Suppressor macrophage treated with lipopolysaccharide for 1 hour (primary cell): ENCODE results near the gene HCN3.

Source experiments
- DNase-seq, 3 donors: peaks; one replicate each; pipeline ENCODE4 v3.0.0-alpha.2; 2020 to 2022

Gene HCN3

DNA sequence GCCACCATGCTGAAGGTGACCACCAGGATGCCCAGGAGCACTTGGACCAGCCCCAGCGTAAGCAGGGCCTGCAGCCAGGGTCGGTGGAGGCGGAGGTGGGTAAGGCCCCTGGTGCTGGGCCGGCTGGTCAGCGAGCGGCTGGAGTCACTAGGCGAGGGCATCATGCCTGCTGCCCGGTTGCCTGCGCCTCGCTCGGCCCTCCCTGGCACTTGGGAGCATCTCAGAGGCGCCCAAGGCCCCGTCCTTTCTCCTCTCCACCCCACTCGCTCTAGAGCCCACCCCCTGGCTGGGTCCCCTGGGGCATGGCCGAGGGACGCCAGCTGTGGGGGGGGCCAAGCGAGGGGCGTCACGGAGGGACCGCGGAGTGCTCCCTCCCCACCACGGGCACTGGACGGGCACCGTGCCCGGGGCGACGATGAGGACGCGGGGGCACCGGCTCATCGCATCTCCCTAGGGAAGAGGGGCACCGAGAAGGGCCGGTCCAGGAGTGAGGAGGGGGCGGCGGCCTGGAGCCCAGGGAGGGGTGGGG is 22.5 kb upstream of the HCN3 start:
- no peak for DNase-seq

DNA sequence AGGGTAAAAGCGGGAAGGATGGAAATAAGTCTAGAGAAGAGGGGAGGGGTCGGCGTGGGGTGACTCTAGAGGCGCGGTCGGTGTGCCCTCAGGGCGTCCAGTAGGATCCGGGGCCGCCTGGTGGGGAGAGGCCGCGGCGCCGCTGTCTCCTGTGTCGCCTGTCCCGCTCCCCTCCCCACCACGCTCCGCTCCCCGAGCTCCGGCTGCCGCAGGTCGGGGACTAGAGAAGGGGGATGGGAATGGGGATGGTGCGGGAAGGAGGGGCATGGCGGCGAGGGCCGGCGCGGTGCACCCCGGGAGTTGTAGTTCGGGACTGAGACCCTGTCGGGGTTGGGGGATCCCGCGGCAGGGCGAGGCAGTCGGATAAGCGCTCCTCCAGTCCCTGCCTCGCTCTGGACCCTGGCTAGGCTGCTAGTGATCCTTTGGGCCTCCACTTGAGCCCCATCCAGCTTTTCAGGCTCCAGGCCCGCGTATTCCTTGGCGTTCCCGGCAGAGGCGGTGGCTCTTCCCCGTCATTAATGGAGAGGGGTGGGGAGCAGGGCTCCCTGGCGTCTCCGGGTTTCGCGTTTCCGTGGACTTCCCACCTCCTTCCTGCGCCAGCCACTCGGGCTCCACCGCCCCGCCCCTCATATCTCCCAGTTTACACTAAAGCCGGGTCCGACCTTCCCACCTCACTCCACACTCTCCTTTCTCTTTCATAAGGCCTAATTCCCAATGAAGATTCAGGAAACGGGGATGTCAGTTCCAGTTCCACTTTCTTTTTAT is 21.8 kb upstream of the HCN3 start, which contains the start of gene ENTREP3:
Gene ENTREP3, minus strand, starts transcription at position 241 of the 765 bp plus-strand sequence. CDS start 606 bp downstream, outside the sequence.
- DNase-seq = peak; percentile 79 to 91 (median 81)

DNA sequence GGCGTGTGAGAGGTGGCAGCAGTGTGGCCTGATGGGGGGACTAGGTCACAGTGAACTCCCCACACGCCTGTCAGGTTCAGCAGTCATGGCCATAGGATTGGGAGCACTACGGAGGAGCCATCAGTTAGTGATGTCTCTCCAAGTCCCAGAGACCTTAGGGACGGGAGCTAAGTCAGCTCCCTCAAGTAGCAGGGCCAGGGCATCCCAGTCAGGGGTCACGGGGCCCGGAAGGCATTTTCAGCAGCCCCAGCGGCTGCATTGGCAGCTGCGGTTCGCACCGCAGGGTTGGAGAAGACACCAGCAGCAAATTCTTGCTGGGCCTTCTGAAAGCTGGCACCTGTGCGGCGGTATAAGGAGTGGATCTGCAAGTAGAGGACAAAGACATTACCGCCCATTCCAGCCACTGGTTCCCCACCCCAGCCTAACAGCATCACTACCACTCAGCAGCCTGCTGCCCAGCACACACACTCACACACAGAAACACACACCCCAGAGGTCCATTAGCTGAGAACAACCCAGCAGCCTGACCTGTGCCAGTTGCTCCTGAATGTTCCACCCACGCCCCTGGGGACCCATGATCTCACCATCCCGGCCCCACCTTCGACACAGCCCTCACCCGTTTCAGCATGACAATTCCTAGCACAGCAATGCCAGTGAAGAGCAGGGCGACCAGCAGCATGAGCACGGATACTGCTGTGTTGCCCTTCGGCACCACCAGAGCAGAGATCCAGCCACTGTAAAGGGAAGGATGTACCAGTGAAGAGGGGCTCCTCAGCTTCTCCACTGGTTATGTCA is 21.0 kb upstream of the HCN3 start:
- no peak for DNase-seq

DNA sequence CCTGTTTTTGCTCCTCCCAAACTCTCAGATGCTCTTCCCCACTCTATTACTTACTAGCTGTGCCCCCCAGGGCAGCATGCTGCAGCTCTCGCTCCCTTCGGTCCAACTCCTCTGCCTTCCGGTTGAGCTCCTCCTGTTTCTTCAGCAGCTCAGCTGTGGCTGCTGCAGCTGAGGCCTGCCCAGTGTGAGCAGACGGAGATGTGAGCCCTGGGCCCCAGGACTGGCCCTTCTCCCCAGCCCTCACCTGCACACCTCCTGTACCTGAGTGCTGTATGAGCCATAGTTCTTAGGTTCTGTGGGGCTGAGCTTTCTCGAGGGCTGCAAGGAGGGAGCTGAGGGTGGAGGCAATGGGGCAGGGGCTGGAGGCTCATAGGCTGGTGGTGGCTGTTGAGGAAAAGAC is 17.0 kb upstream of the HCN3 start:
- no peak for DNase-seq

DNA sequence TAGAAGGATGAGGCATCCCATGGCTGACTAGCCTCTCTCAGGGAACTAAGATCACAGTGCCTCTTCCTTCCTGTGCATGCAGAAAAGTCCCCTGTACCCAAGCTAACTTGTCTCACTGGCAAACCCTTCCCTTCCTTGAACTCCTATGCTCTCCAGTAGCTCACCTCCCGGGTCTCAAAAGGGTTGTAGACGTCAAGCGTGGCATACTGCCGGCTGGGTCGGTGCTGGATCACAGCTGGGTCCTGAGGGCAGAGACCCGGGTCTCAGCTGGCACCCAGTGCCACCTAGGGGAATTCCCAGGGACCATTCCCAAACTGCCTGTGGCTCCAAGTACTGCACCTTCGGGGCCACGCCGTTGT is 15.8 kb upstream of the HCN3 start:
- peak; percentile 42 to 56 (median 46) for DNase-seq

DNA sequence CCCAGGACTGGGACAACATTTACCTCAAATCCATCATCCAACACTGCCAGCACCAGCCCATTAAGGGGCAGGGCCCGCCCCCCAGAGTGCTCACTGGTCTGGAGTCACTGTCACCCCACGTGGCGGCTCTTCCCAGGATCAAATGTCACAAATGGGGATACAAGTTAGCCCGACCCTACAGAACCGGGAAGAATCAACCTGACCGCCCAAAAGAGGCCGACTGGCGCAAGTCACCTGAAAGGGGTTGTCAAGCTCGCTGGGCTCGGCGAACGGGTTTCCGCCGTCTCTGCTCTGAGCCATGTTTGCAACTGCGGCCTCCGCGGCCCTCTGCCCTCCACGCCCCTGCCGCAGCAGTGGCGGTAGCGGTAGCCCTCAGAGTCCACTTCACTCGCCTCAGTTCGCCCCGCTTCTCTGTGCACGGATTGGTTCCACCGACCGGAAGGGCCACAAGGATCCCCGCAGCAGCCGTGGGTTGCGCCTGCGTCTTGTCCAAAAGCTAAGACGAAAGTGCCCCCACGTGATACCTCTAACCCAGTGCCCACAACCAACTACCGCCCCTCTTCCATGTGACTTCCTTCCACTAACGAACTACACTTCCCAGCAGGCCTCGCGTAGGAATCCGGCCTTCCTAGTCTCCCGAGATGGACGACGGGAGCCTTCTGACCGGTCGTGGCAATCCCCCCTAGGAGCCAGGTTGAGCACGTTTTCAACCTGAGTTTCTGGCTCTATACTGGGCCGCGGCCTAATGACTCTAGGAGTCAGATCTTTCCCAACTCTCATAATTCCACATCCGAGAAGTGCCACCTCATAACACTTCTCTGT is 15.2 kb upstream of the HCN3 start, which contains the start of gene SCAMP3:
Gene SCAMP3, minus strand, starts transcription at position 509 of the 822 bp plus-strand sequence. Its CDS starts 209 bp downstream, at position 300.
- peak; percentile 98 to 99 (median 99) for DNase-seq

DNA sequence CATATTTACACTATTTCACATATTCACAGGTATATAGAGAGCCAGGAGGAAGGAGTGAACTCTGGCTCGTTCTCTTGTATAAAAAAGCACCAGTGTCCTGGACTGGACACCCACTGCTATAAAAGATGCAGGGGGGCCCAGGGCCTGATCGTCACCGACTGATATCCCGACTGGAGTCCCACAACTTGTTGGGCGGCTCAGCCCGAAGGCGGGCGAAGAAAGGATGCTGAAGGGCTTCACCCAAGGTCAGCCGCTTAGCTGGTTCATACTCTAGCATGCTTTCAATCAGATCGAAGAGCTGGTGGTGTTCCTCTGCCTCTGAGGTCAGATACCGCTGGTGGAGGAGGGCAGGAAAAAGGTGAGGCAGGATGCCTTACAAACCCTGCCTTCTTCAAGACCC is 14.2 kb upstream of the HCN3 start:
- no peak for DNase-seq

DNA sequence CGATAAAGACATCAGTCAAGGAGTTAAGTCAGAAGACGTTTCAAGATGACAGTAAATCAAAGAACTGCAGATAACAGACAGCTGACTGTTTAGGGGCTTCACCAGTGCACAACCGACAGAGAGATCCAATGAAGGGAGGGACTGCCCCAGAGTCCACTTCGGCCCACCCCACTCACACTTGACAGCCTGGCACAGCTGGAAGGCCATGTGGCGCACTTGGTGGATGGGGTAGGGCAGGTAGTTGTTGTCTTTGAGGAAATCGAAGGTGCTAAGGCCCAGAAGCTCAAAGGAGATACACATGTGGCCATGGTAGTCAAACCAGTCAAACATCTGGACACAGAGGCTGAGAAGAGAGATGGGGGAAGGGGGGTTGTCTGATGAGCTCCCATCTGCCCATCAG is 10.7 kb upstream of the HCN3 start:
- no peak for DNase-seq

DNA sequence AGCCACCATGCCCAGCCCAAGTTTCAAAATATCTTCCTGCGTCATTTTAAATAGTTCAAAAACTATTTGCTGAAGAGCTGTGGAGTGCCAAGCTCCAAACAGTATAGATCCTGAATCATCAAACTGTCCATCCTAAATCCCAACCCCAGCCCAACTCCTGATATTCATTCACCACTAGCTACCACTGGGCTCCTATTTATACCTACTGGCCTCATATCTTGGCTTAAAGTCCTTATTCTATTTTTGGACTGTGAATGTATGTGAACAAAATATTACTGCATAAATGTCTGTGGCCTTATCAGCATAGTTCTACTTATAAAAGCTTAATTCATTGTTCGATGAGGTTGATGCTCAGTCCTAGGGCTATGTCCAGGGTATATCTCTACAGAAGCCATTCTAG is 9.9 kb upstream of the HCN3 start:
- no peak for DNase-seq

DNA sequence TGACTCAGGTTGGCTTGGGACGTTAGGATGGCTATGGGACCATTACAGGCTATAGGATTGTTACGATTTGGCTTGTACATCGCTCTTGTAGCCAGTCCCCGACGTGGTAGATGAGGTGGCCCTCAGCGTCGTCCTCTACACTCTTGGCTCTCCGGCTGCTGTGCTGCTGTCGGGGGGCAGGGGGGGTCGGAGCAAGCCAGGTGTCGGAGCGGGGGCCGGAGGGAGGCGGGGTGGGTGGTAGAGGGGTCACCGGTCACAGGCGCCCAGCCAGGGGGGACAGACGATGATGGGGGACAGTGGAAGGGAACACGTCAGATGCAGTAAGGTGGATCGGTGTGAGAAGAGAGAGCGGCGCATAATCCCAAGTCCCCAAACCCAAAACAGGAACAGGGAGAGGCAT is 8.6 kb upstream of the HCN3 start:
- DNase-seq = no peak

DNA sequence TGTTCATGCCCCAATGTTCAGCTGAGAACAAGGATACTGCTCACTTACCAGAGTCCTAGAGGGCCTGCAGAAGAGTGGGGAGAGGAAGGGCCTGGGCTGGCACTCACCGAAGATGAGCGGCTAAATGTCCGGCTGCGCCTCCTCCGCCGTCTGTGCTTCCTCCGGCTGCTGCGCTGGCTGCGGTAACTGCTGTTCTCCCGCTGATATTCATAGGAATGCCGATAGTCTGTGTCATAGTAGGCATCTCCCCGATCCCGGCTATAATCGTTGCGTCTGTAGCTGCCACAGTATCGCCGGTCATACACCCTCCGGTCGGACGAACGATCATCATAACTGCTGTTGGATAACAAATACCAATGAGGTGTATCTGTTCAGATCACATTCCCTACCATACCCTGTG is 7.9 kb upstream of the HCN3 start:
- DNase-seq = no peak

DNA sequence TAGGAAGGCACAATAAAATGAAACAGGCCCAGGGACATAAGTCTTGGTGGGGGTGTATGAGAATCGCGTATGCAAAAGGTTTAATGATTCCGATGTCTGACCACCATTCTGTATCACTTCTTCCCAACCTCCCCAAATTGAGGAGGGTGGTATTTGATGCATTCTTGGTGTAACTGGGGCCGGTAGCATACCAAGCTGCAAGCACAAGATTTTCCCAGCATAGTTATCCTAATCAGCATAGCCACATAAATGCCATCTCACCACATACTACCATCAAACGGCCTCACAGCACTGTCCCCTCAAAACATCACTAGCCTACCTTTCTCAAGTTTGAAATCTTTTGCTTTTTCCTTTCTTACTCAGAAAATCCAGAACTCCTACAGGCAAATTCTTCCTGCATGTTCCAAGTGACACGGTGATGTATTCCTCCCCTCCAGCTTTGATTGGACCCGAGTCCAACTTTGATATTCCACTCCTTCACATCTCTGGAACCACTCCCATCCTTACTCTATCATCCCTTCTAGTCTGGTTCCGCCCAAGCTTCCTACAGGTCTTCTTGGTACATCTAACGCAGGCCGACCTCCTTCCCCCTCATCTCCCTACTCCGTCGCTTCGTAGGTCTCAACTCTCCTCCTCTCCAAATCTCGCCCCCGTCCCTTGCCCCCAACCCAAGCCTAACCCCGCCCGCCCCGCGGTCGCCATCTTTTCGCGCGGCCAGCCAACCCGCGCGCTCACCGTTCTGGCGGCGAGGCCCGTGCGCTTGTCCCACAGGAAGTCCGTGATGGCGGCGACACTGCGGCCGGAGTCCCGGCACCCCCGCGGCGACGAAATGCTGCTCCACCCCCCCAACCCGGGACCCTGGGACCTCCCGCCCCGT is 4.6 kb upstream of the HCN3 start:
- DNase-seq = peak in 1 of 3 donors; percentile 30

DNA sequence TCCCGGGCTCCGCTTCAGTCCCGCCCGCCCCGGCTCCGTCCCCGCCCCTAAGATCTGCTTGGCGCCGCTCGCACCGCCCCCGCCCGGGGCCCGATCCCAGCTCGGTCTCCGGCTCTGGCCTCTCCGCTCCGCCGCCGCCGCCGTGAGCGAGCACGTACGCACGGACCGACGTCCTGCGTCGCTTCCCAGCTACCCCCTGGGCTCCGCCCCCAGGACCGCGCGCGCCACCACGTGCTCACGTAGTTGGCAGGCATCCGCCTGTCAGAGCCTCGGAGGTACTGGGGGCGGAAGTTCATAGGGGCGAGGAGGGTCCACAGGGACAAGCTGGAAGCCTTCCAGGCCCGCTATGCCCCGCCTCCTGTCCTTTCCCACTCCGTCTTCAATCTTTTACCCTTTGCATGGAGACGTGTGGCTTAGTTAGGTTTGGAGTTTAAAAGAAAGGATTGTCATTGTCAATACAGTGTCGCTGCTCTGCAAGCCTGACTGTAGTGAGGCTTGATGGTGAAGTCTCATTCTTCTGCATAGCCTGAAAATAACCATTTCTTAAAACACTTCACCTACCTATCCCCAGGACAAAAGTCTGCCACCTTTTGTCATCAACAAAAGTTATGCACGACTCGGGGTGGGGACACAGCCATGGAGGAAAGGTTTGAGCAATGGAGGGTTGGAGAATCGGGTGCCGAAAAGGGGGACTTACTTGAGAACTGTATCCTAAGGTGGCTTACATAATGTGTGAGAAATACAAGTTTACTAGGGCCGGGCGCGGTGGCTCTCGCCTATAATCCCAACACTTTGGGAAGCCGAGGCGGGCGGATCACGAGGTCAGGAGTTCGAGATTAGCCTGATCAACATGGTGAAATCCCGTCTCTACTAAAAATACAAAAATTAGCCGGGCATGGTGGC is 3.7 kb upstream of the HCN3 start, which contains the start of gene CLK2:
Gene CLK2, minus strand, starts transcription at position 162 of the 903 bp plus-strand sequence. CDS start 2,527 bp downstream, outside the sequence.
- peak; percentile 95 to 98 (median 96) for DNase-seq

DNA sequence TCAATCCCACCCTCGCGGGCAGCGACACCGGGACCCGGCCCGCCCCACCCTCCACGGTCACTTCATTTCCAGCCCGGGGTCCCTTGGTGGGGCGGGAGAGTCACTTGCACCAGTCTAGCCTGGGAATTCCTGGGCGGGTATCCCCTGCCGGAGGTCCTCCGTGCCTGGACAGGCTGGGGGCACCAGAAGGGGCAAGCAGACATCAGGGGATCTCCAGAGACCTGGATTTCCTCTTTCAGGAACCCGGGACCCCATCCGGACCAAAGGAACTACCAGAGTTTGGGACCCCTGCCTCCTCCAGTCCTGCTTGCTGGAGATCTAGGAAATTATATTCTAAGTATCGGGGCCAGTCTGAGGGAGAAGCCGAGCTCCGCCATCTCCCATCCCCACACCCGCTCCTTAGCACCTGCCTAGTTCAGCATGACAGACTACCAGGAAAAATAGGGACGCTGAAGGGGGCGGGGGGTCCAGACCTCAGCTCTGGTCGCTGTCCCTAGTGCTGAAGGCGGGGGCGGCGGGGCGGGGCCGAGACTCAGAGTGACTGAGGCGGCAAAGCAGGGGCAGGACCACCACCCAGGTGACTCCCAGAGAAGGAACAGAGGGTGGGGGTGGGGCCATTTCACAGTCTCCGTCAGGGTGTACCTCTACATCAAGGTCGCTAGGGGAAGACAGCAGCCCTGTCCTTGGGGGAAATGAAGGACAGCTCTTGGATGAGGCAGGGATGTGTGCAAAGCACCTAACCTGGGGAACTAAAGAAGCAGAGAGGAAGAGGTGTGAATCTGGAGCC is 832 bp downstream of the HCN3 start:
- peak; percentile 26 to 70 (median 44) for DNase-seq

DNA sequence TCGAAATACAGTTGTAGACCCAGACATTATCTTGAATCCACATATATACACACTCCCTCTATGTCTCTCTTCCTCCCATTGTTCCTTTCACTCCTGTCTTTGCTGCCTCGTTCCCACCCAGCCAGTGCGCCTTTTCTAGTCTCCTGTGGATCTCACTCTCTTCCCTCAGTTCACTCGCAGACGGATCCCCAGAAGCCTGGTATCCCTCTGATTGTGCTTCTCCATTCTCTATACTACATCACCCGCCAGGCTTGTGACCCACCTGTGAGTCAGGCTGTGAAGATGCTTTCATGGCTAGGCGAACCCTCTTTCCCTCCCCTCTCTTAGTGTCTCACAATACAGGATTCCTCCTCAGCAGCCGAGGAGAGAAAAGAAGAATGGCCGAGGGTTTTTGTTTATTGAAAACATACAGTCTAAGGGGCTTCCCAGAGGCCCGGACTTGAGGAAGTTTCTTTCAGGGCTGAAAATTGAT is 1.5 kb downstream of the HCN3 start:
- no peak for DNase-seq

DNA sequence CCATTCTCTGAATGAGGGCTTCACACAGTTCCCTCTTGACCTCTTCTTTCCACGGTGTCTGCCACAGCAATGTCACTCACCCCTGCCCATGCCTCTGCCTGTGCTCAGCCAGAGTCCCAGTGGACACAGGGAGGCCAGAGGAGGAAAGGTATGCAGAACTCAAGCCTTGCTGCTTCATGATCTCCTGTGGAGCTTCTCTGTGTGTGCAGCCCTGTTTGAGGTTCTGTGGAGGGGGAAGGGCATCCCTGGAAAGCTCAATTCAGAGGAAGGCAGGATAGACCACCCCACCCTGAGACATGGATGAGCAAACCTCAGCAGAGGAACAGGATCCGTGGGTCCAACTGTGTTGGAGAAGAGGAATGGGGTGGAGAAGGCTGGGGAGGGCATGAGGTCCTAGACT is 2.0 kb downstream of the HCN3 start:
- DNase-seq = no peak

DNA sequence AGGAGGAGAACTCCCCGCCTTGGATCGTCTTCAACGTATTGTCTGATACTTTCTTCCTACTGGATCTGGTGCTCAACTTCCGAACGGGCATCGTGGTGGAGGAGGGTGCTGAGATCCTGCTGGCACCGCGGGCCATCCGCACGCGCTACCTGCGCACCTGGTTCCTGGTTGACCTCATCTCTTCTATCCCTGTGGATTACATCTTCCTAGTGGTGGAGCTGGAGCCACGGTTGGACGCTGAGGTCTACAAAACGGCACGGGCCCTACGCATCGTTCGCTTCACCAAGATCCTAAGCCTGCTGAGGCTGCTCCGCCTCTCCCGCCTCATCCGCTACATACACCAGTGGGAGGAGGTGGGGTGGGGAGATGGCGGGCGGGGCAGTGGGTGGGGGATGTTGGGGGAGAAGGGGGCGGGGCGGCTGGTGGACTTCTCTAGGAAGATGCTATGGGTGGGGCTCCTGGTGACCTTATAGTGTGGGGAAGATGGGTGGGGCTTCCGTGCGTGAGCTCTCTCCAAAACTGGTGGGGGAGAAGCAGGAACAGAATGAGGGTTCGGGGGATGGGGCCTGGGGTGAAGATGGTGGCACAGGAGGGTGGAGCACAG is 5.3 kb downstream of the HCN3 start:
- no peak for DNase-seq

DNA sequence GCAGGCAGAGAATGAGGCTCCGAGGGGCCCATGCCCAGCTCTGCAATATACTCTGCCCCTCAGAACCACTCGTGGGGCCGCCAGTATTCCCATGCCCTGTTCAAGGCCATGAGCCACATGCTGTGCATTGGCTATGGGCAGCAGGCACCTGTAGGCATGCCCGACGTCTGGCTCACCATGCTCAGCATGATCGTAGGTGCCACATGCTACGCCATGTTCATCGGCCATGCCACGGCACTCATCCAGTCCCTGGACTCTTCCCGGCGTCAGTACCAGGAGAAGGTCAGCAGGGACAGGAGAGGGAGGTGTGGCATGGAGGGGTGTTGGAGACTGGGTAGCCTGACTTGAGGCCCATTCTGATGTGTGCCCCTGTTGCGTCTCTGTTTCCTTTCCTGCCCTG is 7.2 kb downstream of the HCN3 start:
- no peak for DNase-seq

DNA sequence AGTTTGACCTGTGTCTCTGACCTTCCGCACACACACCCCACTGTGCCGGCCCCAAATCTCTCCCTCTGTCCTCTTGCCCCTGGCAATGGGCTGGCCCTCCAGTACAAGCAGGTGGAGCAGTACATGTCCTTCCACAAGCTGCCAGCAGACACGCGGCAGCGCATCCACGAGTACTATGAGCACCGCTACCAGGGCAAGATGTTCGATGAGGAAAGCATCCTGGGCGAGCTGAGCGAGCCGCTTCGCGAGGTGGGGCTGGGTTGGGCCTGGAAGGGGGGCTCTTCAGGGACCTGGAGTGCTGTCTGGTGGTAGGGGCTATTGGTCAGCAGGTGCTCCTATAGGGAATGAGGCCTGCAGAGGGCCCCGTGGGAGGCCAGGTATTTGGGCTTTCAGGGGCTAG is 7.8 kb downstream of the HCN3 start:
- no peak for DNase-seq
